SK-N-SH (cell line): ENCODE results near the gene CCDC152.

Experiments used
- CTCF ChIP-seq: fragments of 200-600 bp; sonication (generic); IDR thresholded peaks from 2 replicates; pipeline ENCODE4 v1.6.1; 2017; ENCODE audit warnings: antibody characterized with exemption, mild to moderate bottlenecking, moderate library complexity
- EP300 ChIP-seq, 2 experiments: IDR thresholded peaks; 2 replicates each; pipeline versions ENCODE4 v1.4.0 to v1.6.1; 2012; ENCODE audit warnings: borderline replicate concordance in 1 of 2, low read depth in 1 of 2, low read length in 1 of 2
- FOSL2 ChIP-seq: IDR thresholded peaks from 2 replicates; pipeline ENCODE4 v1.4.0; 2012; ENCODE audit warnings: low read depth, mild to moderate bottlenecking, moderate library complexity, borderline replicate concordance
- FOXJ3 ChIP-seq: sonication (generic); formaldehyde crosslinking; IDR thresholded peaks from 2 replicates; pipeline ENCODE4 v1.5.1; 2020; ENCODE audit warnings: mild to moderate bottlenecking, missing genetic modification reagents
- MEF2A ChIP-seq: IDR thresholded peaks from 2 replicates; pipeline ENCODE4 v1.4.0; 2012; ENCODE audit warnings: low read depth, borderline replicate concordance
- POLR2AphosphoS5 ChIP-seq: IDR thresholded peaks from 2 replicates; pipeline ENCODE4 v1.6.1; 2012; ENCODE audit warnings: low read depth, low read length
- RFX5 ChIP-seq: IDR thresholded peaks from 2 replicates; pipeline ENCODE4 v1.6.1; 2012; ENCODE audit warnings: mild to moderate bottlenecking, improper control_type of control experiment, low read length
- SIN3A ChIP-seq: IDR thresholded peaks from 2 replicates; pipeline ENCODE4 v1.6.1; 2012; ENCODE audit warnings: low read depth, mild to moderate bottlenecking, low read length, moderate library complexity, borderline replicate concordance
- TCF12 ChIP-seq: IDR thresholded peaks from 2 replicates; pipeline ENCODE4 v1.4.0; 2012
- USF2 ChIP-seq: fragments of 150-350 bp; IDR thresholded peaks from 2 replicates; pipeline ENCODE4 v1.6.1; 2017; ENCODE audit warnings: antibody characterized with exemption, low read length, low read depth, borderline replicate concordance
- YY1 ChIP-seq: IDR thresholded peaks from 2 replicates; pipeline ENCODE4 v1.4.0; 2012; ENCODE audit warnings: low read depth, mild to moderate bottlenecking
- TF ChIP-seq, protein P1 (sequence below): fragments of 150-350 bp; IDR thresholded peaks from 2 replicates; pipeline ENCODE4 v1.6.1; 2016; ENCODE audit warnings: mild to moderate bottlenecking, low read depth, low read length
- TF ChIP-seq, protein P2 (sequence below): IDR thresholded peaks from 2 replicates; pipeline ENCODE4; 2012
- TF ChIP-seq, protein P3 (sequence below): IDR thresholded peaks from 2 replicates; pipeline ENCODE4 v1.6.1; 2012; ENCODE audit warnings: mild to moderate bottlenecking, low read depth, low read length, moderate library complexity

DNA sequence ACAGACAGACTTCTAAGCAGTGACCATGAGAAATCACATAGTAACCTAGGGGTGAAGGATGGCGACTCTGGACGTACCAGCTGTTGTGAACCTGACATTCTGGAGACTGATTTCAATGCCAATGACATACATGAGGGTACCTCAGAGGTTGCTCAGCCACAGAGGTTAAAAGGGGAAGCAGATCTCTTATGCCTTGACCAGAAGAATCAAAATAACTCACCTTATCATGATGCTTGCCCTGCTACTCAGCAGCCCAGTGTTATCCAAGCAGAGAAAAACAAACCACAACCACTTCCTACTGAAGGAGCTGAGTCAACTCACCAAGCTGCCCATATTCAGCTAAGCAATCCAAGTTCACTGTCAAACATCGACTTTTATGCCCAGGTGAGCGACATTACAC, 38.0 kb upstream of the CCDC152 start:
- TF ChIP-seq CTCF: no peak
- no peak for TF ChIP-seq YY1
- TF ChIP-seq, protein P1, sequence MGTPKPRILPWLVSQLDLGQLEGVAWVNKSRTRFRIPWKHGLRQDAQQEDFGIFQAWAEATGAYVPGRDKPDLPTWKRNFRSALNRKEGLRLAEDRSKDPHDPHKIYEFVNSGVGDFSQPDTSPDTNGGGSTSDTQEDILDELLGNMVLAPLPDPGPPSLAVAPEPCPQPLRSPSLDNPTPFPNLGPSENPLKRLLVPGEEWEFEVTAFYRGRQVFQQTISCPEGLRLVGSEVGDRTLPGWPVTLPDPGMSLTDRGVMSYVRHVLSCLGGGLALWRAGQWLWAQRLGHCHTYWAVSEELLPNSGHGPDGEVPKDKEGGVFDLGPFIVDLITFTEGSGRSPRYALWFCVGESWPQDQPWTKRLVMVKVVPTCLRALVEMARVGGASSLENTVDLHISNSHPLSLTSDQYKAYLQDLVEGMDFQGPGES: no peak
- TF ChIP-seq EP300 (IDR thresholded peaks at IDR 0.05; ENCODE audit: borderline replicate concordance in 1 of 2, low read depth in 1 of 2, low read length in 1 of 2): no peak
- TF ChIP-seq USF2: no peak
- no peak for TF ChIP-seq RFX5
- TF ChIP-seq TCF12: no peak
- TF ChIP-seq, protein P2, sequence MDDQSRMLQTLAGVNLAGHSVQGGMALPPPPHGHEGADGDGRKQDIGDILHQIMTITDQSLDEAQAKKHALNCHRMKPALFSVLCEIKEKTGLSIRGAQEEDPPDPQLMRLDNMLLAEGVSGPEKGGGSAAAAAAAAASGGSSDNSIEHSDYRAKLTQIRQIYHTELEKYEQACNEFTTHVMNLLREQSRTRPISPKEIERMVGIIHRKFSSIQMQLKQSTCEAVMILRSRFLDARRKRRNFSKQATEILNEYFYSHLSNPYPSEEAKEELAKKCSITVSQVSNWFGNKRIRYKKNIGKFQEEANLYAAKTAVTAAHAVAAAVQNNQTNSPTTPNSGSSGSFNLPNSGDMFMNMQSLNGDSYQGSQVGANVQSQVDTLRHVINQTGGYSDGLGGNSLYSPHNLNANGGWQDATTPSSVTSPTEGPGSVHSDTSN: no peak
- no peak for TF ChIP-seq SIN3A
- TF ChIP-seq MEF2A: no peak
- no peak for TF ChIP-seq POLR2AphosphoS5
- TF ChIP-seq FOXJ3: no peak
- no peak for TF ChIP-seq FOSL2
- TF ChIP-seq, protein P3, sequence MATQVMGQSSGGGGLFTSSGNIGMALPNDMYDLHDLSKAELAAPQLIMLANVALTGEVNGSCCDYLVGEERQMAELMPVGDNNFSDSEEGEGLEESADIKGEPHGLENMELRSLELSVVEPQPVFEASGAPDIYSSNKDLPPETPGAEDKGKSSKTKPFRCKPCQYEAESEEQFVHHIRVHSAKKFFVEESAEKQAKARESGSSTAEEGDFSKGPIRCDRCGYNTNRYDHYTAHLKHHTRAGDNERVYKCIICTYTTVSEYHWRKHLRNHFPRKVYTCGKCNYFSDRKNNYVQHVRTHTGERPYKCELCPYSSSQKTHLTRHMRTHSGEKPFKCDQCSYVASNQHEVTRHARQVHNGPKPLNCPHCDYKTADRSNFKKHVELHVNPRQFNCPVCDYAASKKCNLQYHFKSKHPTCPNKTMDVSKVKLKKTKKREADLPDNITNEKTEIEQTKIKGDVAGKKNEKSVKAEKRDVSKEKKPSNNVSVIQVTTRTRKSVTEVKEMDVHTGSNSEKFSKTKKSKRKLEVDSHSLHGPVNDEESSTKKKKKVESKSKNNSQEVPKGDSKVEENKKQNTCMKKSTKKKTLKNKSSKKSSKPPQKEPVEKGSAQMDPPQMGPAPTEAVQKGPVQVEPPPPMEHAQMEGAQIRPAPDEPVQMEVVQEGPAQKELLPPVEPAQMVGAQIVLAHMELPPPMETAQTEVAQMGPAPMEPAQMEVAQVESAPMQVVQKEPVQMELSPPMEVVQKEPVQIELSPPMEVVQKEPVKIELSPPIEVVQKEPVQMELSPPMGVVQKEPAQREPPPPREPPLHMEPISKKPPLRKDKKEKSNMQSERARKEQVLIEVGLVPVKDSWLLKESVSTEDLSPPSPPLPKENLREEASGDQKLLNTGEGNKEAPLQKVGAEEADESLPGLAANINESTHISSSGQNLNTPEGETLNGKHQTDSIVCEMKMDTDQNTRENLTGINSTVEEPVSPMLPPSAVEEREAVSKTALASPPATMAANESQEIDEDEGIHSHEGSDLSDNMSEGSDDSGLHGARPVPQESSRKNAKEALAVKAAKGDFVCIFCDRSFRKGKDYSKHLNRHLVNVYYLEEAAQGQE: no peak
